Measurements from ENCODE around the gene TAS1R1. TPM values are rescaled to one million over a fixed set of nuclear protein-coding genes. Genes with fewer than 3 reads are reported as not detected.

TAS1R1 gene
- total RNA-seq, 2 experiments from 2014 or later: not detected

GRCh38 chr1:6628971-6629479 is 73.9 kb downstream of the TAS1R1 start:
- POLR2A ChIA-PET: interaction anchor here (0.7 to 1.1 kb wide), 3 partner anchors 26 to 74 kb away, joined by 3 to 4 read pairs (median 3); partner anchors contain the start of gene DNAJC11
- H3K4me1 Mint-ChIP-seq (ENCODE audit: low read depth): peaks cover 24% of the 10 kb centered on the region
- H3K27me3 Mint-ChIP-seq: no peaks in the 10 kb centered on the region
- H3K4me3 Mint-ChIP-seq: no peak overlapping the region
- no peak overlapping the region for H3K27ac Mint-ChIP-seq
- no peak for DNase-seq
- intact Hi-C loops (cut with micrococcal nuclease): no loop called here
- CTCF ChIA-PET: interaction anchor here (1.3 to 1.9 kb wide), 2 partner anchors 26 to 74 kb away, joined by 3 to 5 read pairs; partner anchors contain the start of genes KLHL21, NOL9 and TAS1R1
- ATAC-seq: no peak
- no peak for TF ChIP-seq CTCF (IDR thresholded peaks at IDR 0.05)
- H3K36me3 Mint-ChIP-seq (ENCODE audit: low read depth): peaks cover 25% of the 10 kb centered on the region
- H3K9me3 Mint-ChIP-seq: no peaks in the 10 kb centered on the region

Other genes with a start within 250 kb of the TAS1R1 start
- gene ACOT7, start 161.5 kb upstream of the TAS1R1 start, total RNA-seq: 10 to 100 TPM; 80.4 to 86.7 TPM
- gene HES2, start 135.4 kb upstream of the TAS1R1 start, total RNA-seq: under 1 TPM in 1 of 2 experiments, not detected in 1; 0.29 TPM
- under 1 TPM; 0.83 to 0.99 TPM for gene ESPN, start 130.5 kb upstream of the TAS1R1 start, total RNA-seq
- 10 to 100 TPM; 55.8 to 57.8 TPM for gene TNFRSF25, start 89.1 kb upstream of the TAS1R1 start, total RNA-seq
- gene PLEKHG5, start 63.6 kb upstream of the TAS1R1 start, total RNA-seq: 1 to 10 TPM; 1.7 to 1.8 TPM
- gene NOL9, start 794 bp upstream of the TAS1R1 start, total RNA-seq: 10 to 100 TPM; 39.7 to 40.4 TPM
- 10 to 100 TPM; 22.4 to 32.1 TPM for gene ZBTB48, start 24.7 kb downstream of the TAS1R1 start, total RNA-seq
- 10 to 100 TPM; 17.9 to 18.1 TPM for gene KLHL21, start 47.6 kb downstream of the TAS1R1 start, total RNA-seq
- 10 to 100 TPM; 12.5 to 14.8 TPM for gene PHF13, start 58.4 kb downstream of the TAS1R1 start, total RNA-seq
- 10 to 100 TPM; 19.0 to 24.5 TPM for gene THAP3, start 69.6 kb downstream of the TAS1R1 start, total RNA-seq
- 10 to 100 TPM; 52.8 to 53.3 TPM for gene DNAJC11, start 146.5 kb downstream of the TAS1R1 start, total RNA-seq
- 10 to 100 TPM; 67.7 to 70.9 TPM for gene CAMTA1, start 230.1 kb downstream of the TAS1R1 start, total RNA-seq

All from activated CD8-positive, alpha-beta T cell treated with anti-CD3 and anti-CD28 coated beads for 36 hours (primary cell).